Femur (tissue), 1 donor: ENCODE measurements around the gene FBXL7.

Experiments used
- DNase-seq: peaks from one replicate; pipeline ENCODE4 v3.0.0-alpha.2; 2017

FBXL7 gene

DNA sequence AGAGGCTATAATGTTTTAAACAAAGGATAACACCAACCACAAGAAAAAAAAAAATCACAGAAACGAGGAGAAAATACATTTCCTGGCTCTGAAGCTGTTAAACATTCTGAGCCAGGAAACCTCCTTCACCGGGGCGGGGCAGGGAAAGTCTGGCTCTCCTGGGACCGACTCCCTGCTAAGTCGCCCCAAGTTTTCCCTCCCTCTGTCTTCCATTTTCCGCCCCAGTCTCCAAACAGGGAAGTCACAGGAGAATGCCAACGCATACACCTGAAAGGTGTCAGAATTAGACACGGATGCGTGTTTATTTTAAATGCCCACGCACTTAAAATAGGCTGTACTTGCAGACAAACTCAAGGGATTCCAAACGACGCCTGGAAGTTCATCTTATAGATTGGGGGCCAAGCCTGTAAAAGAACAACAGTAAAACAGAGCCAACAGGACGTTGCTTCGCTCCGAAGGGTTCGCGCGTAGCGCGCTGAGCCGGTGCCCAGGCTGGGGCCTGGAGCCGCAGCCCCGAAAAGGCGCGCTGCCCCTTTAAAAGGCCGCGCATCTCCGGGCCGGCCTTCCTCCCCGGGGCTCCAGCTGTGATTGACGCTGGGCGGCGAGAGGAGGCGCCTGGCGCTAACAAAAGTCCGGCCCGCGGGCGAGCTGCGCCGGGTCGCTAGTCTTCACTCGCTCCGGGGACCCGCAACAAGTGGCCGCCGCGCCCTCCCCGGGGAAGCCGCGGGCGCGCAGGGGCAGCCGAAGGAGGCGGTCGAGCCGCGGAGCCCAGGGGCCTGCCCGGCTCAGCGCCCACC is at the start of gene FBXL7:
TSS of gene FBXL7 (plus strand) at position 653 of the 797 bp plus-strand sequence.
- DNase-seq, result peak; percentile 91

GRCh38 chr5:15450473-15450872 is 49.5 kb upstream of the FBXL7 start:
- DNase-seq, result no peak

- no peak for DNase-seq
Observed at GRCh38 chr5:15450949-15451348, 49.0 kb upstream of the FBXL7 start.

- DNase-seq, result no peak
Observed at GRCh38 chr5:15452030-15452429, 48.0 kb upstream of the FBXL7 start.

GRCh38 chr5:15452781-15453180 is 47.2 kb upstream of the FBXL7 start:
- DNase-seq, result peak; percentile 26

DNA sequence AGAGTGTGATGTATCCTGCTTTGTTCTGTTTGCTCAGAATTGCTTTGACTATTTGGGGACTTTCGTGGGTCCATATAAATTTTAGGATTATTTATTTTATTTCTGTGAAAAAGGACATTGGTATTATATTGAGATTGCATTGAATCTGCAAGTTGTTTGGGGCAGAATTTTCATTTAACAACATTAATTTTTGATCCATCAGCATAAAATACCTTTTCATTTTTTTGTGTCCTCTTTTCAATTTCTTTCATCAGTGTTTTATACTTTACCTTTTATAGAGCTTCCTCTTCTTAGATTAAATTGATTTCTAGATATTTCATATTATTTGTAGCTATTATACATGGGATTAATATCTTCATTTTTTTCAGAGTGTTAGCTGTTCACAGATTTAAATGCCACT is 40.8 kb upstream of the FBXL7 start:
- DNase-seq, result no peak

DNA sequence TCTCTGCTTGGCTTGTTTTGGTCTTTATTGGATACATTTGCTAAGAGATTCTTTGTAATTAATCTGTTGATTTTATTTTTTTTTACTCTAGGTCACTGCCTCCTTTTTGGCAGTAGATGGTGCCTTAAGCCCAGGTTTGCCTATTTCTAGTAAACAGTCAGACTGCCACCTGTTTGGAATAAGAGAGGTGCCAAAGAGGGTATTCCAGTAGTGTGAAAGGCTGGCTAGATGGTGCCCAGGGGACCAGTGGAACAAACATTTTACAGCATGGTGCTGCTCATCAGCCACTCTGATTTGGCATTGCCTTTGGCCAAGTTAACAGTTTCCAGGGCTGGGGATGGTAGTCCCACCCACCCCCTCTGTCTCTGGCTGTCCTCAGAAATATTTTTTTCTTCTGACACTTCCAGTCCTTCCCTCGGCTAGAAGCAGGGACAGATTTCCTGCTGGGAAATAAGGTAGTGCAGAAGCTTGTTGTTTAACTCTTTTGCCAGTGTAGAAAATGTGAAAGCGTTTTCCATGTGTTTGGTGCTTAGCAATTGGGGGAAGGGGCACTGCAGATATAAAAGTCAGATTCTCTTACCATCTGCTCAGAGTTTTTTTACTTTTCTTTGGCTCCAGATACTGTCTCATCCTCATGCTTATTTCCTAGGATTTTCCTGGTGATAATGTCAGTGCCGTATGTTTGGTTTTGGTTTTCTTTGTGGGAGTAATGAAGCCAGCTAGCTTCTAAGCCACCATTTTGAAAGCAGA is 36.6 kb upstream of the FBXL7 start:
- DNase-seq, result no peak

- DNase-seq, result no peak
Observed at GRCh38 chr5:15472116-15472515, 27.9 kb upstream of the FBXL7 start.

DNA sequence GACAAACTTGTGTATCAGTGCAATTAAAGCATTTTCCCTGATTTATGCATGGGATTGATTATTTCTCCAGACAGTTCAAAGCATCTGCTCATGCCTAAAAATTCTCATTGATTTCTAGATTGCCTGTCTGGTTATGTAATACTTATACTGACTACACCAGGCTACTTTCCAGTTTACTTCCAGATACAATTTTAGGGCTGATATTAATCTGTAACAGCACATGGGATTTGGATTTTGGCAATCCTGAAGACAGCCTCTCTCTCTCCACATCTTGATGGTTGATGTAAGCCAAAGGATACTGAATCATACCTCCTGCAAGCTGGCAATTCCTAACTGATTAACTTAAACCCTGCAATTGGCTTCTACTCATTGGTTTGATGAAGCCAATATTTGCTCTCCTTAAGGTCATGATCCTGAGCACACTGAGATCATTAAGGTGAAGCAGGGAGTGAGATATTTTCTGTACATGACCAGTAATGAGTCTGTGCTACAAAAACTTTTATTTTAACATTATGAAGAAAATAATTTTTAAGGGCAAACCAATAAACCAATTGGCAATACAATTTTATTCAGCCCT is 25.7 kb upstream of the FBXL7 start:
- DNase-seq, result no peak

- no peak for DNase-seq
Observed at GRCh38 chr5:15475367-15475766, 24.6 kb upstream of the FBXL7 start.

DNA sequence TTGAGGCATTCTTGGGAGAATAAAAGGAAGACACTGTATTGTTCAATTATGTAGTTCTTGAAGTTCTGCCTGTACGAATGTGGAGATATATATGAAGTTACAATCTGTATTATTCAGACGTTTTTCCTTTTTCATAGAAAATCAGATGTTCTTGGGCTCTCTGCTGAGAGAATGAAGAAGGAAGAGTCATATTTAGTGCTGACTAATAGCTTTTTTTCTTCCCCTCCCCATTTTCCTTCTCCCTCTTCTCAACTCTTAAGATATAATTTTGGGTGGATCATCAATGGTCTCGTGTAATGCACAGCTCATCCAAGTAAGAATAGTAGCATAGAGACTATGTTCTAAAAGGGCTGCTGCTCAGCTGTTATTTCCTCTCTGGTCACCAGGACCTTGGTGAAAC is 23.0 kb upstream of the FBXL7 start:
- DNase-seq, result no peak

DNA sequence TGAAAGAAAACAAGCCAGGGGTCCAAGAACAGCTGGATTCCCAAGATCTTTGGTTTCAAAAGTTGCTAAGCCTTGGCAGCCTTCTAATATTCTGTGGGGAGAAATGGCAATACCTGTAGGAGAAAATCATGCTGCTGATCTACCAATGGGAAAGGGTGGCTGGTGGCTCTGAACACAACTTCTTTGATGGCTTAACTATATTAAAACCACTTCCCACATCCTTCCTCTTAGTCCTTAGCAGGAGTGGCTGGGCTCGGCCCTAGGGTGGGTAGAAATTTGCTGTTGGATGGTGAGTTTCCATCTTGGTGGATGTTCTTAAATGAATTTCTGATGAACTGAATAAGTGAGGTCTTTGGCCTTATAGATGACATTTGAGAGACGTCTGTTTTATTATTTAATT is 19.5 kb upstream of the FBXL7 start:
- DNase-seq, result no peak

- DNase-seq, result no peak
Observed at GRCh38 chr5:15483351-15484097, 16.5 kb upstream of the FBXL7 start.

- no peak for DNase-seq
Observed at GRCh38 chr5:15487228-15487627, 12.8 kb upstream of the FBXL7 start.

- no peak for DNase-seq
Observed at GRCh38 chr5:15489571-15490235, 10.3 kb upstream of the FBXL7 start.

GRCh38 chr5:15492545-15492944 is 7.4 kb upstream of the FBXL7 start:
- no peak for DNase-seq

DNA sequence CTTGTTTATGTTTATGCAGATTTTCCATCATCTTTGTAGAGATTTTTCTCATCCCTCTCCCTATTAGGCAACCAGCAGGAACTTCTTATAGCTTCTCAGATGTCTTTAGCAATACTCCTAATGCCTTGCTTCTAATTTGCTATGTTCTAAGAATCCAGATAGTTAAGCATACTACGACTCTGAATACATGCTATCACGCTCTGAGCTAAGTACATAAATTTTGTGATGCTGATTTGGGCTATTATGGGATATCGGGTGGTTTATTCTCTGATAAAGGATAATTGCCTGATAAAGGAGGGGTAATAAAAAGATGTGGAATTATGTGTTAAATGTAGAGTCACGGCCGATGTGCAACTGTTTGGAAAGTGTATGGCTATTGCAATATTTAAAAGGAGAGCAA is 6.5 kb upstream of the FBXL7 start:
- DNase-seq, result no peak

DNA sequence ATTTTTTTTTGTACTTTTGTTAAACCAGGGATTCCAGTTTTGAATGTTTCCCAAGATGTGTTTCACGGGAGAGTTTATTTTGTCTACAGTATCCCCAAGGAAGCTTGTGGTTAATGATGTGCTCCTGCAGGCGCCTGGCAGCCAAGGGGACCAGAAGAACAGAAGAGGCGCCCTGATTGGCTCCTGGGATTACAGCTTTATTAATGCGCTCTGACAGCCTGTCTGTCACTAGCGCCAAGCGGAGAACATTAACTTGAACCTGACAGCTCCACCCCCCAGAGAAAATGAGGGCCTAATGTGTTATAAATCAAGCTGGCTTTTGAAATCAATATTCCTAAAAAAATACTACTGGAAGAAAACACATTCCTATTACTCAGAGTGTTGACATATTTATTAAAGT is 5.0 kb upstream of the FBXL7 start:
- DNase-seq, result no peak

GRCh38 chr5:15496886-15497285 is 3.1 kb upstream of the FBXL7 start:
- no peak for DNase-seq

DNA sequence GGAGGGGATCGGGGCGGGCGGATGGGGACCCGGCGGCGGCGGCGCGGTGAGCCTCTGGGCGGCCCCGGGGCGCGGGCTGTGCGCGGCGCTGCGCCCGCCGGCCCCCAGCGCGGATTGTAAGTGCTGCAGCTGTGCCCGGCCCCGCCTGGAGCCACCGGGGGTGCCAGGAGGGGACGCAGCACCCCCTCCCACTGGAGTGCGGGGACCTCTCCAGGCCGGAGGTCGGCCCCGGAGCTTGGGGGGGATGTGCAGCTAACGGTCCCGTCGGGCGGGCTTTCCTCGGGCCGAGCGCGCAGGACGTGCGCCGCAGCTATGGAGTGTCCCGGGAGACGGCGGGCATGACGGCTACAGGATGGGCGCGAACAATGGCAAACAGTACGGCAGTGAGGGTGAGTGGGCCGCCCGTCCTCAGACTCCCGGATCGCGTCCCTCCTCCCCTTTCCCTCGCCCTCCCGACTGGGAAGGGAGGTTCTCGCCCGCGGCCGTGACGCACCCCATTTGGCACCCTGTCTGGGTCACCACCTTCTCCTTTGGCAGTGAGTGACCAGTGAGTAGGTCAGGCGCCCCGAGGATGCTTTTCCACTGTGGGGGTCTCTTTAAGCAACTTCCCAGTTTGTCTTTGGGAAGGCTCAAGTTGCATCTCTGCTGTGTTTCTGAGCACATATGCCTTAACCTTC is 483 bp downstream of the FBXL7 start:
- peak; percentile 71 for DNase-seq

DNA sequence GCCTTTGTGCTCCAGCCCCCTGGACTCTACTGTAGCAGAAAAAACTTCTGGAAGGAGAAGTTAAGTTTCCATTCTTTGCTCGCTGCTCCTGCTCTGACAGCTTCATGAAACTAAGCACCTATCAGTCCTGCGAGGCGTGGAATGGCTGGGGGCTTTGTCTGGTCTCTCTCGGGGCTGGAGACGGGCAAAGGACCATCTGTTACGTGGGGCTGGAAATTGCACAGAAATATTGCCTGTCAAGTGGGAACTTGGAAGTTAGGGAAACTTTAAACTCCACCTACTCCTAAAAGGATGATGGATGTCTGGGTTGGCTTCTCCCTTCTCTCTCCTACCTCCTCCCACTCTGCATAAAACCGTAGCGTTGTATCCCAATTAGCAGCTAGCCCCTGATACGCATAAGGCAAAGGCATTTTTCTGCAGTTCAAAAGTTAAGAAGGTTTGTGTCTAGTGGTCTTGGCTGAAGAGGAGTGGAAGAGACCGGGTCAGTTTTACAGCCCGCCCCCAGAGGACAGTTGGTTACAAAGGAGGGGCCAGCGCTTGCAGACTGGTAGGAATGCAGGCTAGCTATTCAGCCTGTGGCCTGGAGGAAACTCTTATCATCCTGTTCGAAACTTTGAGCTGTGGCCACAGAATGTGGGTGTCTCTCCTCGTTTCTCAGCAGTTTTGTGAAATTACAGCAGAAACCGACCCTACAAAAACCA is 1.3 kb downstream of the FBXL7 start:
- DNase-seq, result peak; percentile 83
